VCaP (cell line): ENCODE data around the gene ABI1.

Experiments
- H3K27ac ChIP-seq: fragments of 450-650 bp; 2 replicates; pipeline ENCODE4 v1.5.1; 2017
- TF ChIP-seq, protein P1 (sequence below): fragments of 450-650 bp; conservative IDR thresholded peaks from 2 replicates; pipeline ENCODE4 v1.5.1; 2017; ENCODE audit warnings: mild to moderate bottlenecking, moderate library complexity

Gene ABI1

DNA sequence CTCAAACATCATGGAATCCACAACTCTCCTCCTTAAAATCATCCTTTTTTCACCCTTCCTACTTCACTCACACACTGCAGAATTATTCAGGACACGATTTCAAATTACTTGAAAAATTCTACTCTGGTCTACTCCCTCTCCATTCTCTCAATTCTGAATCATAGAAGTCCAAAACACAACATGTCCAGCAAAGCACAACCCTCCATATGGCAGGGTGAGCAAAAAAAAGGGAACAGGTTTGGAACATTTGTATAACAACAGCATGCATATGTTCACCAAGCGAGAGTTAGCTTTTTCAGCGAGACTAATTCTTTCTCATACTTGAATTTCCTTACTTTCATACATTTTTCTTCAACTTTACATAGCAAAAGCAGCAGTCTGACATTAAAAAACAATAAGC is 73.4 kb downstream of the ABI1 start:
- no peak overlapping the region for H3K27ac ChIP-seq
- TF ChIP-seq, protein P1, sequence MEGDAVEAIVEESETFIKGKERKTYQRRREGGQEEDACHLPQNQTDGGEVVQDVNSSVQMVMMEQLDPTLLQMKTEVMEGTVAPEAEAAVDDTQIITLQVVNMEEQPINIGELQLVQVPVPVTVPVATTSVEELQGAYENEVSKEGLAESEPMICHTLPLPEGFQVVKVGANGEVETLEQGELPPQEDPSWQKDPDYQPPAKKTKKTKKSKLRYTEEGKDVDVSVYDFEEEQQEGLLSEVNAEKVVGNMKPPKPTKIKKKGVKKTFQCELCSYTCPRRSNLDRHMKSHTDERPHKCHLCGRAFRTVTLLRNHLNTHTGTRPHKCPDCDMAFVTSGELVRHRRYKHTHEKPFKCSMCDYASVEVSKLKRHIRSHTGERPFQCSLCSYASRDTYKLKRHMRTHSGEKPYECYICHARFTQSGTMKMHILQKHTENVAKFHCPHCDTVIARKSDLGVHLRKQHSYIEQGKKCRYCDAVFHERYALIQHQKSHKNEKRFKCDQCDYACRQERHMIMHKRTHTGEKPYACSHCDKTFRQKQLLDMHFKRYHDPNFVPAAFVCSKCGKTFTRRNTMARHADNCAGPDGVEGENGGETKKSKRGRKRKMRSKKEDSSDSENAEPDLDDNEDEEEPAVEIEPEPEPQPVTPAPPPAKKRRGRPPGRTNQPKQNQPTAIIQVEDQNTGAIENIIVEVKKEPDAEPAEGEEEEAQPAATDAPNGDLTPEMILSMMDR: no peak

GRCh38 chr10:26781797-26782196 is 79.0 kb downstream of the ABI1 start:
- TF ChIP-seq, protein P1: no peak
- no peak overlapping the region for H3K27ac ChIP-seq

DNA sequence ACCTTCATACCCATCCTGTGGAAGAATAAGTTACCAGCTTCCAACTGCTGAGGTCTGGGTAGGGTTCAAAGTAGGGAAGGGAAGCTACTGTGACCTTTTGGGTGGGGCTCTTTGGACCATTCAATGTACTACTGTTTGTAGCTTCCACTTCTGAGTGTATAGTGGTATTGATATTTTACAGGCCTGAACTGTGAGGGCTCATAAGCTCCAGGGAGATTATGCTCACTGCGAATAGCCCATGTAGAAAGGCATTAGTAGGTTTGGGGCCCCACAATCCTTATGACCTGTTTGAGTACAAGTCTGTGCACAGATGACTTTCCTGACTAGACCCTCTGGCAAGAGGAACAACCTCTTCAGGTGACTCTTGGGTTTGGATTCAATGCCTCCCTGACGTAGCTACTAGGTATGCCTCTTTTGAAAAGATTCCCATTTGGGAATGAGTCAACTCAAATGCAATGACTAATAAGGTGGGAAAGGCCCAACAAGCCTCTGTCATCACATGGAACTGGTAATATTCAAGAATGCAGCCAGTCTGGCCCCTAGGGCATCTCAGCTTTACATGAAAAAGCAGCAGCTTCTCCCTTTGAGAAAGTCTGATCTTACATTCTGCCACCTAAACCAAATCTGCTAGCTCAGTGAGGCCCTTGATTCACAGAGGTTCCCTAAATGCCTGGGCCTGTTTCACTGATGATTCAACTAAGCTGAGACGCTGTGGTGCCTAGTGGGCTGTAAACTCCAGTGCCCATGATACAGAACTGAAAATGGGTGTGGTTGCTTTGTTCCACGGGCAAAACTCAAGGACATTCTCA is 79.8 kb downstream of the ABI1 start:
- TF ChIP-seq, protein P1: no peak
- H3K27ac ChIP-seq: no peak overlapping the region

DNA sequence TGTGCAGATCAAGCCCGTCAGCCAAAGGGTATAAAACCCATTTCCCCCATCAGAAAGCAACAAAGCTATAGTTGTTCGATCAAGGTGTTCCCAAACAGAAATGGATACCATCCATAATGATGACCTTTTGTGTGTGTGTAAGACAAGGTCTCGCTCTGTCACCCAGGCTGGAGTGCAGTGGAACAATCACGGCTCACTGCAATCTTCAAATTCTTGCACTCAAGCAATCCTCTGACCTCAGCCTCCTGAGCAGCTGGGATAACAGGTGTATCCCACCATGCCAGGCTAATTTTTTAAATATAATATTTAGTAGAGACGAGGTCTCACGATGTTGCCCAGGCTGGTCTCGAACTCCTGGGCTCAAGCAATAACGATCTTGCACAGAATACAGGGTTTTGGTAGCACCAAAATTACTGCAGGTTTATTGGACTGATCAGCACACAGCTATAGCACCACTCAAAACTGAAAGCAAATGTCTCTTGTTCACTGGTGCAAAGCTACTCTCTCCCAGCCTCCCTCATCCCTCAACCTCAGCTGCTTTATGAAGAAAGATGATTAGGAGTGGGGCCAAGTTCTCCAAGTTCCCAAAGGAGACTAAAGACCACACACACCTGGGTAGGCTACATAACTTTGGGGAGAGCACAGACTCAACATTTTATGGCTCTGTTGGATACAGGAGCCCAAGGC is 80.5 kb downstream of the ABI1 start:
- TF ChIP-seq, protein P1: no peak
- no peak overlapping the region for H3K27ac ChIP-seq

DNA sequence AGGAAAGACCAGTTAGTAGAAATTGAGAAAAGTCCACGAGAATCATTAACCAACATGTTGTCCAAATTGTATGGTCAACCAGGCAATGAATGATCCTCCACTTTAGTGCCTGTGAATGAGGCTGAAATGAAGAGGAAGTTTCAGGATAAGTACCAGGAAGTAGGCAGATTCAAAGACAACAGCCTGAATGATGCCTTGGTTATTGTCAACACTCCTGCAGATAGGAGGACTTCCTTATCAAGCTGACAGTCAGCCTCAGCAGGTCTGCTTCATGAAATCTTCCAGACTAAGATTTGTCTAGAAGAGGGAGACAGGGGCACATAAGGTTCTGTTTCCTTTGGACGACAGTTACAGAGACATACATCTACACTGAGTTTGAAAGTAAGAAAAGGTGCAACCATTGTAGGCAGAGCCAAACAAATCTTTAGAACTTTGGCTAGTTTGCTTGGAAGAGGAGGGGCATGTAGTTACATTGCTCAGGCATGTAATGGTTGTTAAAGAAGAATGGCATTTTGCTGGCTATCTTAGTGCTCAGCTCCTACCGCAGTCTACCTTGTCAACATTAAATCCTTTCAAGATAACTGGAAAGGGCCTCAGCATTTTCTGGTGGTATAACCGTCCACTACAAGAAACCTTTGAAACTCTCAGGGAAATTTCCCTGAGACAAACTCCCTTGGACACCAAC is 81.4 kb downstream of the ABI1 start:
- H3K27ac ChIP-seq: no peak overlapping the region
- TF ChIP-seq, protein P1: no peak

GRCh38 chr10:26777686-26778085 is 83.1 kb downstream of the ABI1 start:
- no peak overlapping the region for H3K27ac ChIP-seq
- TF ChIP-seq, protein P1: no peak

- TF ChIP-seq, protein P1: no peak
Measured at GRCh38 chr10:26776258-26776657, 84.5 kb downstream of the ABI1 start.

More at GRCh38 chr10:26776258-26776657, 84.5 kb downstream of the ABI1 start:
- H3K27ac ChIP-seq: no peak overlapping the region
